AG09309 (cell line): ENCODE data around the gene SCAMP3.
A peak's percentile ranks its signal among the peaks of the same experiment; 100 is the strongest.

Experiments
- DNase-seq: peaks from one replicate; pipeline ENCODE4 v3.0.0-alpha.2; 2010; ENCODE audit warnings: low read depth
- H3K4me3 ChIP-seq: 2 replicates; pipeline ENCODE4 v1.5.1; 2011; ENCODE audit warnings: mild to moderate bottlenecking, low read depth, low read length, moderate library complexity; ENCODE audit not compliant: control insufficient read depth
- TF ChIP-seq, protein P1 (sequence below): IDR thresholded peaks from 2 replicates; pipeline ENCODE4 v1.5.1; 2011; ENCODE audit warnings: mild to moderate bottlenecking, low read depth, low read length, inconsistent platforms; ENCODE audit not compliant: insufficient read depth, control insufficient read depth; ENCODE audit errors: missing control alignments

The SCAMP3 gene

DNA sequence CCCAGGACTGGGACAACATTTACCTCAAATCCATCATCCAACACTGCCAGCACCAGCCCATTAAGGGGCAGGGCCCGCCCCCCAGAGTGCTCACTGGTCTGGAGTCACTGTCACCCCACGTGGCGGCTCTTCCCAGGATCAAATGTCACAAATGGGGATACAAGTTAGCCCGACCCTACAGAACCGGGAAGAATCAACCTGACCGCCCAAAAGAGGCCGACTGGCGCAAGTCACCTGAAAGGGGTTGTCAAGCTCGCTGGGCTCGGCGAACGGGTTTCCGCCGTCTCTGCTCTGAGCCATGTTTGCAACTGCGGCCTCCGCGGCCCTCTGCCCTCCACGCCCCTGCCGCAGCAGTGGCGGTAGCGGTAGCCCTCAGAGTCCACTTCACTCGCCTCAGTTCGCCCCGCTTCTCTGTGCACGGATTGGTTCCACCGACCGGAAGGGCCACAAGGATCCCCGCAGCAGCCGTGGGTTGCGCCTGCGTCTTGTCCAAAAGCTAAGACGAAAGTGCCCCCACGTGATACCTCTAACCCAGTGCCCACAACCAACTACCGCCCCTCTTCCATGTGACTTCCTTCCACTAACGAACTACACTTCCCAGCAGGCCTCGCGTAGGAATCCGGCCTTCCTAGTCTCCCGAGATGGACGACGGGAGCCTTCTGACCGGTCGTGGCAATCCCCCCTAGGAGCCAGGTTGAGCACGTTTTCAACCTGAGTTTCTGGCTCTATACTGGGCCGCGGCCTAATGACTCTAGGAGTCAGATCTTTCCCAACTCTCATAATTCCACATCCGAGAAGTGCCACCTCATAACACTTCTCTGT, at the start of gene SCAMP3:
TSS of gene SCAMP3 (minus strand) at position 509 of the 822 bp plus-strand sequence. CDS start at position 300, 209 bp downstream.
- H3K4me3 ChIP-seq = peak within 1 kb of the TSS; percentile 81
- TF ChIP-seq, protein P1, sequence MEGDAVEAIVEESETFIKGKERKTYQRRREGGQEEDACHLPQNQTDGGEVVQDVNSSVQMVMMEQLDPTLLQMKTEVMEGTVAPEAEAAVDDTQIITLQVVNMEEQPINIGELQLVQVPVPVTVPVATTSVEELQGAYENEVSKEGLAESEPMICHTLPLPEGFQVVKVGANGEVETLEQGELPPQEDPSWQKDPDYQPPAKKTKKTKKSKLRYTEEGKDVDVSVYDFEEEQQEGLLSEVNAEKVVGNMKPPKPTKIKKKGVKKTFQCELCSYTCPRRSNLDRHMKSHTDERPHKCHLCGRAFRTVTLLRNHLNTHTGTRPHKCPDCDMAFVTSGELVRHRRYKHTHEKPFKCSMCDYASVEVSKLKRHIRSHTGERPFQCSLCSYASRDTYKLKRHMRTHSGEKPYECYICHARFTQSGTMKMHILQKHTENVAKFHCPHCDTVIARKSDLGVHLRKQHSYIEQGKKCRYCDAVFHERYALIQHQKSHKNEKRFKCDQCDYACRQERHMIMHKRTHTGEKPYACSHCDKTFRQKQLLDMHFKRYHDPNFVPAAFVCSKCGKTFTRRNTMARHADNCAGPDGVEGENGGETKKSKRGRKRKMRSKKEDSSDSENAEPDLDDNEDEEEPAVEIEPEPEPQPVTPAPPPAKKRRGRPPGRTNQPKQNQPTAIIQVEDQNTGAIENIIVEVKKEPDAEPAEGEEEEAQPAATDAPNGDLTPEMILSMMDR = no peak
- DNase-seq = peak; percentile 92

DNA sequence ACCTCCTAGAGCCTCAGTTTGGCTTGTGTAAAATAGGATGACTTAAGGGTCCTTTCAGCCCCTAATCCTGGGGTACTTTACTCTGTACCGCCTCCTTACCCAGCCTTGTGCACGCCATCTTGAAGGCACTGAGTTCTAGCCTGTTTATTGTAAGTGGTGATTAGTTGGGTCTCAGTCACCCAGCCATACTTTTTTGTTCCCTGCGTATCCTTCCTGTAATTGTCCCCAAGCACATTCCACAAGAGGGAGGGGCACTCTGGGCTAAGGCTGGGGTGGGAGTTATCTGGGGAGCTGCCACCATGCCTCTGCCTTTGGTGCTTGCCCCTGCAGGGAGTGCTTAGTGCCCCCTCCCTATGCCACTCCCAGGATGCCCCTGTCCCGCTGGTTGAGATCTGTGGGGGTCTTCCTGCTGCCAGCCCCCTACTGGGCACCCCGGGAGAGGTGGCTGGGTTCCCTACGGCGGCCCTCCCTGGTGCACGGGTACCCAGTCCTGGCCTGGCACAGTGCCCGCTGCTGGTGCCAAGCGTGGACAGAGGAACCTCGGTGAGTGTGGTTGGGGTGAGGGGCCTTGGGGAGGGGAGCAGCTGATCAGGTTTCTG, 47.4 kb upstream of the SCAMP3 start:
- peak overlapping the region; percentile 65 for H3K4me3 ChIP-seq
- TF ChIP-seq, protein P1 = no peak
- DNase-seq = no peak

DNA sequence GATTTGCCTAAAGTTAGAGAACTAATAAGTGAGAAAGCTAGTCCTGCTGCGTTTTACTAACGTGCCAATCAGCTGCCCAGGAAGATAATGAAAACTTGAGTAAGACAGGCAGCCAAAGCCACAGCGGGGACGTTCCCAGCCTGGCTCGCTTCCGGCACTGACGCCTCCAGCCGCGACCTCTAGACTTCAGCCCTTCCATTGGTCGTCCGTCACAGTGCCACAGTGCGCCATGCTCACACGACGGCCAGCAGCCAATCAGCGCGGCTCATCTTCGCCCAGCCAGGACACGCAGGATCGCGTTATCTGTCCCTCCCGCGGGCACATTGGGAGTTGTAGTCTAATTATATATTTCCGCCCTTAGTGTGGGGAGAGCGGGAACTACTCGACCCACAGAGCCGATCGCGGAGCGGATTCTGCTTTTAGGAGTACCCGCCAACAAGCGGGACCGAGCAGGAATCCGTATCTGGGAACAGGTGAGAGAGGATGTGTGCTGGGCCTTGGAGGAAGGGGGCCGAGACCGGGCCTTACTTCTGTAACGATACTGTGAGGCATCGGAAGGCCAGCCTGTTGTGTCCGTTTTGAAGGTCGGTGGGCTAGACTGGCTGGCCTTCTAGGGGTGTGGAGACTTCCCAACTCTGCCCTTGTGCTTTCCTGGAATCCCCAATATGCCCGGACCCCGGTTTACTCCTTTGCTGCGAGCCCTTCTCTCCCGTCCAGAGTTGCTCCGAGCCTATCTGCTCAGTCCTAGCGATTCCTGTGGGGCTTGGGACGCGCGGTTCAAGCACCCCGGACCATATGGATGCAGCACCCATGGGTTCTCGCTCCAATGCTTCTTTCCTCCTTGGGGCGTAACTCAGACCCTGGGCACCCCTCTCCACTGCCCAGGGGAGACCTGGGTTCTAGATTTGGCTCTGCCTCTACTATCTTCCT, 46.6 kb upstream of the SCAMP3 start, which contains the start of gene FDPS:
TSS of gene FDPS (plus strand) at position 374 of the 930 bp plus-strand sequence. CDS start 924 bp downstream, outside the sequence.
- peak; percentile 95 for DNase-seq
- peak within 1 kb of the TSS; percentile 65 for H3K4me3 ChIP-seq
- TF ChIP-seq, protein P1 = no peak

DNA sequence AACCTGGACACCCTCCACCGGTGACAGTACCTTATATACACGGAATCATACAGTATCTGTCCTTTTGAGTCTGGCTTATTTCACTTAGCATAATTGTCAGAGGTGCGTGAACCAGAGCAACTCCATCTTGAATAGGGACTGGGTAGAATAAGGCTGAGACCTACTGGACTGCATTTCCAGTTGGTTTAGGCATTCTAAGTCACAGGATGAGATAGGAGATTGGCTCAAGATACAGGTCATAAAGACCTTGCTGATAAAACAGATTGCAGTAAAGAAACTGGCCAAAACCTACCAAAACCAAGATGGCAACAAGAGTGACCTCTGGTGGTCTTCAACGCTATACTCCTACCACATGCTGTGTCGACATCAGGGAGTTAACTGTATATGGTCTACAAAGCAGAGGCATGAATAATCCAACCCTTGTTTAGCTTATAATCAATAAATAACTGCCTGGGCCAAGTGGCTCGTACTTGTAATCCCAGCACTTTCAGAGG, 45.1 kb upstream of the SCAMP3 start:
- TF ChIP-seq, protein P1 = peak; percentile 37
- no peak overlapping the region for H3K4me3 ChIP-seq
- no peak for DNase-seq

DNA sequence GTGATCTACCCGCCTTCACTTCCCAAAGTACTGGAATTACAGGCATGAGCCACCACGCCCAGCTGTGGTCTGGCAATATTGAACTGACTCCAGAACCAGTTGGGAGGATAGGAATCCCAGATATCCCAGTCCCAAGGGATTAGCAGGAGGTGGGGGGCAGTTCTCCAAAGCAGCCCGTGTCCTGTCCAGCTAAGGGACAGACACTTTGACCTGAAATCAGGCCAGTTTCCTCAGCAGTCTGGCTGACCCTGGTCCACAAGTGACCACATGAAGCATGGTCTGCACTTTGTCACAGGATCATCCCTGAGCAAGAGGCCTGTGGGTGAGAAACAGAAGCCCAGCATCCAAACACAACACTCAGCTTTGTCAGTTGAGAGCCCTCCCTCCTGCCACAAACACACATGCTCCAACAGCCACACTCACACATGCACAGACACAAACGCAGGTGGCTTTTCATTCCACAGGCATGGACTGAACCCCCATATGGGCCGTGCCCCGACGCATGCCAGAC, 43.8 kb upstream of the SCAMP3 start:
- no peak overlapping the region for H3K4me3 ChIP-seq
- TF ChIP-seq, protein P1 = no peak
- peak; percentile 31 for DNase-seq
